Measurements from ENCODE around the gene LANCL2. TPM values are rescaled to one million over a fixed set of nuclear protein-coding genes. Genes with fewer than 3 reads are reported as not detected.

LANCL2 gene
- total RNA-seq, 1 donor from 2014 or later: 7.1 TPM

DNA sequence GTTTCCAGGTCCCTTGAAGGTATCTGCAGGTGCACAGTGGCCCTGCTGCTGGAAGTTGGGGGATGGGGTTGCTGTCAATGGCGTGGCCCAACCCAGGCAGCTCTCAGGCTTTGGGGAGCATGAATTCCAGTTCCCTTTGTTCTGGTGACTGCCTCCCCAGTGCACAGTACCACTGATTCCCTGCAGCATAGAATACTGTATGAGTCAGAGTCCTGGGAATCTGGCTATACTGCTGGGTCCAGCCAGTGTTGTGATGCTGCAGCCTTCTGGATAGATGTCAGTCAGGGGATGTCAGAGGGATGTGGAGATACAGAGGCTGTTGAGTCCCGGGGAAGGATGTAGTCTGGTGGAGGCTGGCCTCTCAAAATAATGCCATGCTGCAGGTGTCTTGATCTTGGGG lies 99.3 kb downstream of the LANCL2 start:
- Histone ChIP-seq H3K36me3 (no peaks in the 10 kb centered on the region), H3K27ac (no peak overlapping the region), H4K20me1 (ENCODE audit: low read depth) (no peaks in the 10 kb centered on the region), H3K27me3 (no peaks in the 10 kb centered on the region), H3K9ac (no peak overlapping the region), H3K79me2 (ENCODE audit: low read depth) (no peaks in the 10 kb centered on the region), H3K9me3 (ENCODE audit: low read depth) (peaks cover 5% of the 10 kb centered on the region), H3K4me2 (no peak overlapping the region), H2AFZ (replicated peaks) (no peak overlapping the region), H3F3A (ENCODE audit: low read depth) (peaks cover 4% of the 10 kb centered on the region), H3K4me3 (no peak overlapping the region), H3K4me1 (no peaks in the 10 kb centered on the region)
- no peak overlapping the region for H3K27ac Mint-ChIP-seq
- no peak for TF ChIP-seq EZH2 (IDR thresholded peaks at IDR 0.05)
- no peak for TF ChIP-seq EZH2phosphoT487 (IDR thresholded peaks at IDR 0.05)
- TF ChIP-seq, protein P1, sequence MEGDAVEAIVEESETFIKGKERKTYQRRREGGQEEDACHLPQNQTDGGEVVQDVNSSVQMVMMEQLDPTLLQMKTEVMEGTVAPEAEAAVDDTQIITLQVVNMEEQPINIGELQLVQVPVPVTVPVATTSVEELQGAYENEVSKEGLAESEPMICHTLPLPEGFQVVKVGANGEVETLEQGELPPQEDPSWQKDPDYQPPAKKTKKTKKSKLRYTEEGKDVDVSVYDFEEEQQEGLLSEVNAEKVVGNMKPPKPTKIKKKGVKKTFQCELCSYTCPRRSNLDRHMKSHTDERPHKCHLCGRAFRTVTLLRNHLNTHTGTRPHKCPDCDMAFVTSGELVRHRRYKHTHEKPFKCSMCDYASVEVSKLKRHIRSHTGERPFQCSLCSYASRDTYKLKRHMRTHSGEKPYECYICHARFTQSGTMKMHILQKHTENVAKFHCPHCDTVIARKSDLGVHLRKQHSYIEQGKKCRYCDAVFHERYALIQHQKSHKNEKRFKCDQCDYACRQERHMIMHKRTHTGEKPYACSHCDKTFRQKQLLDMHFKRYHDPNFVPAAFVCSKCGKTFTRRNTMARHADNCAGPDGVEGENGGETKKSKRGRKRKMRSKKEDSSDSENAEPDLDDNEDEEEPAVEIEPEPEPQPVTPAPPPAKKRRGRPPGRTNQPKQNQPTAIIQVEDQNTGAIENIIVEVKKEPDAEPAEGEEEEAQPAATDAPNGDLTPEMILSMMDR (IDR thresholded peaks at IDR 0.05): no peak
- no peak overlapping the region for H3K4me3 Mint-ChIP-seq
- H3K27me3 Mint-ChIP-seq (ENCODE audit: insufficient read depth, low read depth): peaks cover 7% of the 10 kb centered on the region
- H3K4me1 Mint-ChIP-seq: no peaks in the 10 kb centered on the region
- peaks cover 46% of the 10 kb centered on the region for H3K9me3 Mint-ChIP-seq
- H3K36me3 Mint-ChIP-seq: peaks cover 43% of the 10 kb centered on the region
- no peak for DNase-seq (ENCODE audit: low spot score)

DNA sequence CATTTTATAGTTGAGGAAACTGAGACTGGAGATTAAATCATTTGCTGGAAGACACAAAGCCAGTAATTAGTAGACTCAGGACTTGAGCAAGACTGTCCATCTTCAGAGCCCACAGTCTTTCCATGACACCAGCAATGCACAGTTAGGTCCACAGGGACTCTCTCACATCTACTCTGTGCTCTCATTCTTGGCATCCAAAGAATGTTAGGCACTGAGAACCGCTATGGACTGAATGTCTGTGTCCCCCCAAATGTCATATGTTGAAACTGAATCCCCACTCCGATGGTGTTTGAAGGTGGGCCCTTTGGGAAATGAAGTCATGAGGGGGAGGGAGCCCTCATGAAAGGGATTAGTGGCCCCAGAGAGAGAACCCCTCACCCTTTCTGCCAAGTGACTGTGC lies 100.6 kb downstream of the LANCL2 start:
- H3K4me1 Mint-ChIP-seq: peaks cover 2% of the 10 kb centered on the region
- peaks cover 7% of the 10 kb centered on the region for H3K27me3 Mint-ChIP-seq (ENCODE audit: insufficient read depth, low read depth)
- Histone ChIP-seq H3K27me3 (no peaks in the 10 kb centered on the region), H3F3A (ENCODE audit: low read depth) (peaks cover 4% of the 10 kb centered on the region), H3K79me2 (ENCODE audit: low read depth) (no peaks in the 10 kb centered on the region), H3K36me3 (no peaks in the 10 kb centered on the region), H3K4me3 (no peak overlapping the region), H4K20me1 (ENCODE audit: low read depth) (no peaks in the 10 kb centered on the region), H3K4me1 (no peaks in the 10 kb centered on the region), H2AFZ (replicated peaks) (no peak overlapping the region), H3K9me3 (ENCODE audit: low read depth) (peaks cover 5% of the 10 kb centered on the region), H3K4me2 (no peak overlapping the region), H3K9ac (no peak overlapping the region), H3K27ac (no peak overlapping the region)
- no peak overlapping the region for H3K4me3 Mint-ChIP-seq
- DNase-seq (ENCODE audit: low spot score): no peak
- peaks cover 43% of the 10 kb centered on the region for H3K9me3 Mint-ChIP-seq
- TF ChIP-seq, protein P1 (IDR thresholded peaks at IDR 0.05): no peak
- no peak for TF ChIP-seq EZH2 (IDR thresholded peaks at IDR 0.05)
- no peak overlapping the region for H3K27ac Mint-ChIP-seq
- H3K36me3 Mint-ChIP-seq: peaks cover 48% of the 10 kb centered on the region

DNA sequence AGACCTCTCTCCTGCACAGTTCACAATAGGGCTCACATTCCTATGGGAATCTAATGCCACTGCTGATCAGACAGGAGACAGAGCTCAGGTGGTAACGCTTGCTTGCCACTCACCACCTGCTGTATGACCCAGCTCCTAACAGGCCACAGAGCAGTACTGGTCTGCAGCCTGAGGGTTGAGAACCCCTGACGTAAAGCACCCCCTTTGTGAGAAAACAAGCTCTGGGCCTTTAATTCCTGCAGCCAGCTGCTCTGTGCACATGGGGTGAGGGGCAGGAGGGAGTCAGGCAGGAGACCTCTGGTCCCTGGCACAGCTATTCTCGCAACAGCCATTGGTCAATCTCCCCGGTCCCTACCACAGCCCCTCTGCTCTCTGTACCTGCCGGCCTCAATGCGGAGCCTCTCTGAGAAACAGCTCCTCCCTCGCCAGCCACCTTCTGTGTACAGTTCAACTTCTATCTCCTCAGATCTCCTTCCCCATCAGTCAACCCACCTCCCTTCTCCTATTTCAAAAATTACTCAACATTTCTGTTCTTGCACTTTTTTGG lies 102.0 kb downstream of the LANCL2 start:
- Histone ChIP-seq H3K4me3 (no peak overlapping the region), H3K9me3 (ENCODE audit: low read depth) (peaks cover 3% of the 10 kb centered on the region), H3K9ac (no peak overlapping the region), H3K27ac (no peak overlapping the region), H3K27me3 (no peaks in the 10 kb centered on the region), H3F3A (ENCODE audit: low read depth) (peaks cover 4% of the 10 kb centered on the region), H3K4me2 (no peak overlapping the region), H3K4me1 (no peaks in the 10 kb centered on the region), H2AFZ (replicated peaks) (no peak overlapping the region), H4K20me1 (ENCODE audit: low read depth) (no peaks in the 10 kb centered on the region), H3K79me2 (ENCODE audit: low read depth) (no peaks in the 10 kb centered on the region), H3K36me3 (no peaks in the 10 kb centered on the region)
- no peak for DNase-seq (ENCODE audit: low spot score)
- TF ChIP-seq EZH2 (IDR thresholded peaks at IDR 0.05) (no peak), EZH2phosphoT487 (IDR thresholded peaks at IDR 0.05) (no peak)
- TF ChIP-seq, protein P1 (IDR thresholded peaks at IDR 0.05): no peak
- peaks cover 46% of the 10 kb centered on the region for H3K36me3 Mint-ChIP-seq
- peaks cover 2% of the 10 kb centered on the region for H3K4me1 Mint-ChIP-seq
- no peak overlapping the region for H3K27ac Mint-ChIP-seq
- H3K4me3 Mint-ChIP-seq: no peak overlapping the region
- peaks cover 7% of the 10 kb centered on the region for H3K27me3 Mint-ChIP-seq (ENCODE audit: insufficient read depth, low read depth)
- H3K9me3 Mint-ChIP-seq: peaks cover 38% of the 10 kb centered on the region

Data from neural progenitor cell (in vitro differentiated cells).